ENCODE measurements around the gene LGR4.

Gene LGR4

DNA sequence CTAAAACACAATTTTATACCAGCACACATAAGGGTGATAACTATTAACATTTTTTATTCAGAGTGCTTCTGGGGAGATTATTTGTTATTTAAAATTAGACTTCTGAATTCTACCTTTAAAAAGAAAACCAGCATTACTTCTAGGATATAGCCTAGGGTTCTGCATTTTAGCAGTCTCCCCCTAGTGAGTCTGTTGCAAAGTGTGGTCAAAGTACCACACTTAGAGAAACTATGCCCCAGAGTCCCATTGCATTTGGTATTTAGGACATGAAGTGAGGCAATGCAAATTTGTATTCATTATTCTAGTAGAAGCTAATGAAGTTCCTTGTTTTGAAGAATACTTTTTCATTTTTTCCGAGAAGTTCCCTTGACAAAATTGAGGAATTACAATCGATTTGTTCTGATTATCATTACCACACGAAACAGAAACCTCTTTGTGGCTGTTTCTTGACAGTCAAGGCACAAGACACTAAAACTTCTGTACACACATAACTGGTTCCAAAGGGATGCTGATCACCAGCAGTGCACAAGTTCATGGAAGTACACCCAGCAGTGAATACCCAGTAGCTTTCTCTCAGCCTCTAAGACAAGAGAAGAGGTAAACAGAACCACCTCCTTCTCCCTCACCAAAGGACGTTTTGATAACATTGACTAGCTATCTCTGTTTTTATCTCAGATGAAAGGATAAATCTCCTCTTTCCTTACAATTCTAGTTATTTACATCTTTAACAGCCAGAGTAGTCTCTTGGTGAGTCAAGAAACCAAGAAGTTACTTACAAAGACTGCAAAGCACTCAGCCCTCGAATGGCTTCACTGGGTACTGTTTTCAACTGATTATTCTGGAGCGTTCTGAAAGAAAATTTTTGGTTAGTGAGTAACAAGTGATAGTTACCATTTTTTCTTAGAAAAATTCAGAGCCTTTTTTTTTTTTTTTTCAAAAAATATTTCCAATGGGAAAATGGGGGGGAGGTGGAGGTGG, 82.0 kb downstream of the LGR4 start:
- Histone ChIP-seq H3K27me3 (ENCODE audit: control insufficient read depth, low read length) (no peaks in the 10 kb centered on the region), H3K4me3 (ENCODE audit: low read length) (no peak overlapping the region), H3K9me2 (replicated peaks; ENCODE audit: control insufficient read depth, low read length) (no peaks in the 10 kb centered on the region), H3K27ac (ENCODE audit: low read depth, low read length) (no peak overlapping the region), H4K20me1 (ENCODE audit: control insufficient read depth, insufficient read depth, low read depth, low read length) (no peaks in the 10 kb centered on the region), H3K4me1 (ENCODE audit: control insufficient read depth, low read length) (no peaks in the 10 kb centered on the region), H3K36me3 (ENCODE audit: control insufficient read depth, low read length) (no peaks in the 10 kb centered on the region), H3K4me2 (ENCODE audit: low read length) (no peak overlapping the region), H3K79me2 (ENCODE audit: control insufficient read depth, low read length) (no peaks in the 10 kb centered on the region), H3K9me3 (ENCODE audit: control insufficient read depth, insufficient read depth, low read length) (no peaks in the 10 kb centered on the region), H3F3A (ENCODE audit: control insufficient read depth, insufficient read depth) (no peaks in the 10 kb centered on the region)
- TF ChIP-seq, protein P1, sequence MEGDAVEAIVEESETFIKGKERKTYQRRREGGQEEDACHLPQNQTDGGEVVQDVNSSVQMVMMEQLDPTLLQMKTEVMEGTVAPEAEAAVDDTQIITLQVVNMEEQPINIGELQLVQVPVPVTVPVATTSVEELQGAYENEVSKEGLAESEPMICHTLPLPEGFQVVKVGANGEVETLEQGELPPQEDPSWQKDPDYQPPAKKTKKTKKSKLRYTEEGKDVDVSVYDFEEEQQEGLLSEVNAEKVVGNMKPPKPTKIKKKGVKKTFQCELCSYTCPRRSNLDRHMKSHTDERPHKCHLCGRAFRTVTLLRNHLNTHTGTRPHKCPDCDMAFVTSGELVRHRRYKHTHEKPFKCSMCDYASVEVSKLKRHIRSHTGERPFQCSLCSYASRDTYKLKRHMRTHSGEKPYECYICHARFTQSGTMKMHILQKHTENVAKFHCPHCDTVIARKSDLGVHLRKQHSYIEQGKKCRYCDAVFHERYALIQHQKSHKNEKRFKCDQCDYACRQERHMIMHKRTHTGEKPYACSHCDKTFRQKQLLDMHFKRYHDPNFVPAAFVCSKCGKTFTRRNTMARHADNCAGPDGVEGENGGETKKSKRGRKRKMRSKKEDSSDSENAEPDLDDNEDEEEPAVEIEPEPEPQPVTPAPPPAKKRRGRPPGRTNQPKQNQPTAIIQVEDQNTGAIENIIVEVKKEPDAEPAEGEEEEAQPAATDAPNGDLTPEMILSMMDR (IDR thresholded peaks at IDR 0.05; ENCODE audit: low read depth, low read length, poor library complexity, severe bottlenecking), result no peak
- no peak for TF ChIP-seq EZH2phosphoT487 (IDR thresholded peaks at IDR 0.05; ENCODE audit: borderline replicate concordance, low read length)

DNA sequence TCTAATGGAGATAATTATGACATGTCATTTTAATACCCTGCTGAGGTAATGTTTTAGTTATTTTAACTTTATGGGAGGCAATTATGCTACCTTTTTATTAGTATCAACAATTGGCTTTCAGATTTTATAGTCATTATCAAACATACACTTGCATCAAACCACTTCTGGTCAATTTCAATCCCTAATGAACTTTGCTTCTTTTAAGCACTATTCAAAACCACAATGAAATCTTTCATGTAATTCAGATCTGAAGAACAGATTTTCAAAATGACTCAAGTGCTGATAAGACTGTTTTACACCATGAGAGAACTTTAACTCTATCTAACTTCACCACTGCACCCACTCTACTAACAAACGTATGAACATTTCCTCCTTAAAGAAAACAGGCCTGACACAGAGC, 83.7 kb downstream of the LGR4 start:
- Histone ChIP-seq H3K27ac (ENCODE audit: low read depth, low read length) (no peak overlapping the region), H3K9me3 (ENCODE audit: control insufficient read depth, insufficient read depth, low read length) (no peaks in the 10 kb centered on the region), H3K4me3 (ENCODE audit: low read length) (no peak overlapping the region), H3F3A (ENCODE audit: control insufficient read depth, insufficient read depth) (no peaks in the 10 kb centered on the region), H3K27me3 (ENCODE audit: control insufficient read depth, low read length) (no peaks in the 10 kb centered on the region), H3K4me2 (ENCODE audit: low read length) (no peak overlapping the region), H3K79me2 (ENCODE audit: control insufficient read depth, low read length) (no peaks in the 10 kb centered on the region), H4K20me1 (ENCODE audit: control insufficient read depth, insufficient read depth, low read depth, low read length) (no peaks in the 10 kb centered on the region), H3K9me2 (replicated peaks; ENCODE audit: control insufficient read depth, low read length) (no peaks in the 10 kb centered on the region), H3K4me1 (ENCODE audit: control insufficient read depth, low read length) (no peaks in the 10 kb centered on the region), H3K36me3 (ENCODE audit: control insufficient read depth, low read length) (no peaks in the 10 kb centered on the region)
- no peak for TF ChIP-seq EZH2phosphoT487 (IDR thresholded peaks at IDR 0.05; ENCODE audit: borderline replicate concordance, low read length)
- TF ChIP-seq, protein P1 (IDR thresholded peaks at IDR 0.05; ENCODE audit: low read depth, low read length, poor library complexity, severe bottlenecking), result no peak

DNA sequence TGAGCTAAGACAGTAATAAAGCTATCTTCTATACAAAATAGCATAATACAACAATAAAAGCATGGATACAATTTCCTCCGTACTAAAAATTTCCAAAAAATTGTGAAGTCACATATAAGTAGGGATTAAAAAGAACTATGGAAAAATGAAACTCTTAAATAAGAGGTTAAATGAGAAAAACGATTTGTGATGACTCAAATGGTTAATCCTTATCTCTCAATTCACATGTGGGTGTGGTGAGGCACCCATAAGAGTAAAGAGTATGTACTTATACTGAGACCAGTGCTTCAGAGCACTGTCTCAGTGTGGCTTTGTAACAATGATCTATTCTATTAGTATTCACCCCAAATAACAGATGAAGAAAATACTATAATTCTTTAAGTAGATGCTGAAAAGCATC, 84.6 kb downstream of the LGR4 start:
- H3K27ac ChIP-seq (ENCODE audit: low read depth, low read length), result no peak overlapping the region
- no peaks in the 10 kb centered on the region for H4K20me1 ChIP-seq (ENCODE audit: control insufficient read depth, insufficient read depth, low read depth, low read length)
- no peaks in the 10 kb centered on the region for H3K9me2 ChIP-seq (replicated peaks; ENCODE audit: control insufficient read depth, low read length)
- no peak overlapping the region for H3K4me3 ChIP-seq (ENCODE audit: low read length)
- TF ChIP-seq, protein P1 (IDR thresholded peaks at IDR 0.05; ENCODE audit: low read depth, low read length, poor library complexity, severe bottlenecking), result no peak
- no peak for TF ChIP-seq EZH2phosphoT487 (IDR thresholded peaks at IDR 0.05; ENCODE audit: borderline replicate concordance, low read length)
- H3K4me2 ChIP-seq (ENCODE audit: low read length), result no peak overlapping the region
- H3K36me3 ChIP-seq (ENCODE audit: control insufficient read depth, low read length), result no peaks in the 10 kb centered on the region
- no peaks in the 10 kb centered on the region for H3K79me2 ChIP-seq (ENCODE audit: control insufficient read depth, low read length)
- no peaks in the 10 kb centered on the region for H3K27me3 ChIP-seq (ENCODE audit: control insufficient read depth, low read length)
- no peaks in the 10 kb centered on the region for H3F3A ChIP-seq (ENCODE audit: control insufficient read depth, insufficient read depth)
- H3K4me1 ChIP-seq (ENCODE audit: control insufficient read depth, low read length), result no peaks in the 10 kb centered on the region
- H3K9me3 ChIP-seq (ENCODE audit: control insufficient read depth, insufficient read depth, low read length), result no peaks in the 10 kb centered on the region

All from DOHH2 (cell line).